DOHH2 (cell line): Measurements from ENCODE around the gene ELL3.
"Not testable (repeated sequence)": the region's sequence is repeated elsewhere in the genome, so short reads cannot be mapped to it uniquely, and the experiment has no call there.

Experiments used
- H3F3A ChIP-seq: fragments of 200-600 bp; sonication (generic), shearing (Covaris generic); 2 replicates; pipeline ENCODE4 v1.6.0; 2016; ENCODE audit warnings: antibody characterized with exemption, mild to moderate bottlenecking; ENCODE audit not compliant: control insufficient read depth, insufficient read depth
- H3K27ac ChIP-seq: fragments of 200-600 bp; sonication (generic); 2 replicates; pipeline ENCODE4 v1.5.1; 2014; ENCODE audit warnings: low read depth, mild to moderate bottlenecking, low read length, moderate library complexity
- H3K27me3 ChIP-seq: fragments of 200-600 bp; sonication (generic); 2 replicates; pipeline ENCODE4 v1.6.1; 2014; ENCODE audit warnings: mild to moderate bottlenecking, low read length, mixed read lengths; ENCODE audit not compliant: control insufficient read depth
- H3K36me3 ChIP-seq: fragments of 200-600 bp; sonication (generic); 2 replicates; pipeline ENCODE4 v1.6.1; 2014; ENCODE audit warnings: mild to moderate bottlenecking, low read length, moderate library complexity, mixed read lengths; ENCODE audit not compliant: control insufficient read depth
- H3K4me1 ChIP-seq: fragments of 200-600 bp; sonication (generic); 2 replicates; pipeline ENCODE4 v1.6.1; 2014; ENCODE audit warnings: mild to moderate bottlenecking, low read length, mixed read lengths; ENCODE audit not compliant: control insufficient read depth
- H3K4me2 ChIP-seq: fragments of 200-600 bp; sonication (generic); 2 replicates; pipeline ENCODE4 v1.6.0; 2014; ENCODE audit warnings: mild to moderate bottlenecking, low read length, moderate library complexity
- H3K4me3 ChIP-seq: fragments of 200-600 bp; sonication (generic); 2 replicates; pipeline ENCODE4 v1.5.1; 2014; ENCODE audit warnings: mild to moderate bottlenecking, low read length, mixed read lengths
- H3K79me2 ChIP-seq: fragments of 200-600 bp; sonication (generic); 2 replicates; pipeline ENCODE4 v1.6.1; 2014; ENCODE audit warnings: mild to moderate bottlenecking, low read length, mixed read lengths; ENCODE audit not compliant: control insufficient read depth
- H3K9me2 ChIP-seq: fragments of 200-600 bp; sonication (generic); replicated peaks from 2 replicates; pipeline ENCODE4 v1.6.1; 2014; ENCODE audit warnings: mild to moderate bottlenecking, low read length, mixed read lengths; ENCODE audit not compliant: control insufficient read depth
- H3K9me3 ChIP-seq: fragments of 200-600 bp; sonication (generic); 2 replicates; pipeline ENCODE4 v1.6.1; 2014; ENCODE audit warnings: antibody characterized with exemption, low read length, mixed read lengths; ENCODE audit not compliant: control insufficient read depth, insufficient read depth
- H4K20me1 ChIP-seq: fragments of 200-600 bp; sonication (generic); 2 replicates; pipeline ENCODE4 v1.6.0; 2014; ENCODE audit warnings: low read depth, mild to moderate bottlenecking, antibody characterized with exemption, low read length, moderate library complexity; ENCODE audit not compliant: control insufficient read depth, insufficient read depth
- CTCF ChIP-seq: fragments of 200-600 bp; sonication (generic); IDR thresholded peaks from one replicate; pipeline ENCODE4 v1.5.1; 2014; ENCODE audit warnings: antibody characterized with exemption, mild to moderate bottlenecking, low read depth, low read length; ENCODE audit not compliant: poor library complexity, severe bottlenecking
- EZH2phosphoT487 ChIP-seq: fragments of 200-600 bp; sonication (generic); IDR thresholded peaks from 2 replicates; pipeline ENCODE4 v1.6.1; 2017; ENCODE audit warnings: borderline replicate concordance, mild to moderate bottlenecking, antibody characterized with exemption, low read length, moderate library complexity, mixed read lengths

The ELL3 gene

DNA sequence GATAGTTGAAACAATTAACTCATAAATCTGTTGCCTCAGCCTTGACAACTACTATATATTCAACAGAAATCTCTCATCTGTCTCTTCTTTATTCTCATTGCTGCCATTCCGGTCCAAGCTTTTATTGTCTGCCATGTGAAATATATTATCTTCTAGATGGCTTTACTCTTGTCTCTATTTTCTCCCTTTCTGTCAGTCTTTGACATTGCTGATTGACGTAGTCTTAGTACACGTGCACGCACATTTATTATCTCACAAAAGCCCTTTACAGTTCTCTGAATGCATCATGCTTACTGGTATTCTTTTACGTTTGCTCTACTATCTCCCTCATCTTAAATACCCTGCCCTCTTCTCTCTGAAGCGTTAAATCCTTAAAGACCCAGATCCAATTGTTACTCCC is 24.9 kb downstream of the ELL3 start:
- H3K27ac ChIP-seq, result no peak overlapping the region
- H3K79me2 ChIP-seq, result peaks cover 100% of the 10 kb centered on the region
- H3K27me3 ChIP-seq, result no peaks in the 10 kb centered on the region
- H3K36me3 ChIP-seq, result peaks cover 91% of the 10 kb centered on the region
- H4K20me1 ChIP-seq, result peaks cover 37% of the 10 kb centered on the region
- H3K9me3 ChIP-seq, result no peaks in the 10 kb centered on the region
- H3K4me1 ChIP-seq, result peaks cover 35% of the 10 kb centered on the region
- H3F3A ChIP-seq, result peaks cover 17% of the 10 kb centered on the region
- no peak for TF ChIP-seq EZH2phosphoT487
- no peaks in the 10 kb centered on the region for H3K9me2 ChIP-seq
- H3K4me3 ChIP-seq, result no peak overlapping the region
- peak overlapping the region; percentile 2; the same call in 1 of the 2 replicates for H3K4me2 ChIP-seq

- Histone ChIP-seq H3K27me3 (no peaks in the 10 kb centered on the region), H3F3A (peaks cover 8% of the 10 kb centered on the region), H3K79me2 (peaks cover 96% of the 10 kb centered on the region), H3K9me3 (no peaks in the 10 kb centered on the region), H3K36me3 (peaks cover 76% of the 10 kb centered on the region), H3K27ac (peak overlapping the region; percentile 64), H3K4me2 (peak overlapping the region; percentile 84), H3K4me1 (peaks cover 45% of the 10 kb centered on the region), H3K4me3 (peak overlapping the region; percentile 90), H4K20me1 (peaks cover 31% of the 10 kb centered on the region), H3K9me2 (no peaks in the 10 kb centered on the region)
- TF ChIP-seq CTCF (no peak), EZH2phosphoT487 (no peak)
These were observed 26.9 kb downstream of the ELL3 start for GRCh38 chr15:43749690-43750345.

GRCh38 chr15:43748376-43748775 is 28.4 kb downstream of the ELL3 start:
- Histone ChIP-seq H3K9me3 (no peaks in the 10 kb centered on the region), H3K4me1 (peaks cover 60% of the 10 kb centered on the region), H3K36me3 (peaks cover 62% of the 10 kb centered on the region), H3K9me2 (no peaks in the 10 kb centered on the region), H3K79me2 (peaks cover 83% of the 10 kb centered on the region), H3K27ac (peak overlapping the region; percentile 18; the same call in 1 of the 2 replicates), H4K20me1 (peaks cover 27% of the 10 kb centered on the region), H3F3A (peaks cover 16% of the 10 kb centered on the region), H3K4me3 (peak overlapping the region; percentile 90), H3K27me3 (no peaks in the 10 kb centered on the region), H3K4me2 (peak overlapping the region; percentile 84)
- TF ChIP-seq EZH2phosphoT487 (no peak), CTCF (no peak)

GRCh38 chr15:43746903-43747309 is 29.9 kb downstream of the ELL3 start:
- Histone ChIP-seq H3F3A (peaks cover 16% of the 10 kb centered on the region), H4K20me1 (peaks cover 13% of the 10 kb centered on the region), H3K4me3 (peak overlapping the region; percentile 90), H3K4me1 (peaks cover 62% of the 10 kb centered on the region), H3K27ac (peak overlapping the region; percentile 62), H3K79me2 (peaks cover 68% of the 10 kb centered on the region), H3K4me2 (peak overlapping the region; percentile 84), H3K36me3 (peaks cover 47% of the 10 kb centered on the region)
- not testable (repeated sequence) for H3K27me3 ChIP-seq, H3K9me3 ChIP-seq, H3K9me2 ChIP-seq

DNA sequence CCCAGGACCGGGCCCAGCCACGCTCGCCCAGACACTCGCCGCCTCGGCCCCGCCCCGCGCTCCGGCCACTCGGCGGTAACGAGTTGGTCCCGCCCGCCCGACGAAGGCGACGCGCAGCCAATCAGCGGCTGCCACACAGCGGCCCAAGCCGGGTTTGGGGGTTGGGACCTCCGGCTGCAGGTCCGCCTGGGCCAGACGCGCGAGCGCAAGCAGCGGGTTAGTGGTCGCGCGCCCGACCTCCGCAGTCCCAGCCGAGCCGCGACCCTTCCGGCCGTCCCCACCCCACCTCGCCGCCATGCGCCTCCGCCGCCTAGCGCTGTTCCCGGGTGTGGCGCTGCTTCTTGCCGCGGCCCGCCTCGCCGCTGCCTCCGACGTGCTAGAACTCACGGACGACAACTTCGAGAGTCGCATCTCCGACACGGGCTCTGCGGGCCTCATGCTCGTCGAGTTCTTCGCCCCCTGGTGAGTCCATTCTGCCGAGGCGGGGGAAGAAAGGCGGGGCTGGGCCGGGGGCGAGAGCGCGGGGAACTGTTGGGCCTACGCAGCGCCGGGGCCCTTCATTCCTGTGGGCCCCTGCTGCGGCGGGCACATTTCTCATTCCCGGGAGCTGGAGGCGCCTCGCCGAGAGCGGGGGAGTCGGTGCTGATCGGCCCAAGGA is 30.4 kb downstream of the ELL3 start, which contains the start of gene PDIA3:
TSS of gene PDIA3 (plus strand) at position 194 of the 658 bp plus-strand sequence. CDS start at position 296, 102 bp downstream.
- Histone ChIP-seq H3K79me2 (peaks cover 63% of the 10 kb centered on the region), H3K36me3 (peaks cover 42% of the 10 kb centered on the region), H3K4me3 (peak within 1 kb of the TSS; percentile 90), H3F3A (peaks cover 16% of the 10 kb centered on the region), H3K4me1 (peaks cover 60% of the 10 kb centered on the region), H3K4me2 (peak within 1 kb of the TSS; percentile 84), H3K27ac (peak within 1 kb of the TSS; percentile 90)
- not testable (repeated sequence) for H3K9me2 ChIP-seq, H4K20me1 ChIP-seq, H3K27me3 ChIP-seq, H3K9me3 ChIP-seq
